IMR-90 (cell line): Measurements from ENCODE around the gene TGM1. TPM values are rescaled to one million over a fixed set of nuclear protein-coding genes. Genes with fewer than 3 reads are reported as not detected.

Experiments used
- ATAC-seq: fragments of 200-7000 bp; cut with Tn5 transposase; 2 replicates; pipeline ENCODE4 v1.9.1; 2020; ENCODE audit warnings: low read depth, mild to moderate bottlenecking, moderate library complexity
- BruUV-seq: library from RNA; stranded (reverse); fragments of 400-500 nt; replicated peaks from 2 replicates; lab custom pipeline; 2021; lab: Mats Ljungman, UMichigan
- CTCF ChIA-PET: fragments of 300-600 bp; formaldehyde crosslinking; extraction: SDS; loops from one replicate; lab custom pipeline; 2021; ENCODE audit warnings: antibody characterized with exemption; lab: Yijun Ruan, JAX
- POLR2A ChIA-PET: fragments of 300-600 bp; sonication (Branson Sonifier 250); formaldehyde crosslinking; loops from one replicate; lab custom pipeline; 2022; ENCODE audit warnings: antibody characterized with exemption; ENCODE audit not compliant: unreplicated experiment; lab: Charles Lee
- DNase-seq: peaks from one replicate; pipeline ENCODE4 v3.0.0; 2013
- H2AFZ ChIP-seq: replicated peaks from 2 replicates; pipeline ENCODE3; 2013; ENCODE audit warnings: low read length, mild to moderate bottlenecking; ENCODE audit not compliant: poor library complexity
- H2AK5ac ChIP-seq: 2 replicates; pipeline ENCODE4 v1.6.1; 2013; ENCODE audit warnings: low read depth, low read length, inconsistent platforms
- H2AK9ac ChIP-seq: replicated peaks from 2 replicates; pipeline ENCODE3; 2013; ENCODE audit warnings: mild to moderate bottlenecking, low read depth, low read length, moderate library complexity; ENCODE audit not compliant: poor library complexity
- H2BK120ac ChIP-seq: 2 replicates; pipeline ENCODE4 v1.6.1; 2013; ENCODE audit warnings: low read depth, low read length, inconsistent platforms
- H2BK15ac ChIP-seq: 3 replicates; pipeline ENCODE4 v1.6.1; 2013; ENCODE audit warnings: low read depth, low read length, inconsistent platforms
- H2BK20ac ChIP-seq: 2 replicates; pipeline ENCODE4 v1.6.1; 2013; ENCODE audit warnings: low read depth, mild to moderate bottlenecking, inconsistent platforms, low read length, moderate library complexity
- H2BK5ac ChIP-seq: 2 replicates; pipeline ENCODE4 v1.6.1; 2013; ENCODE audit warnings: mild to moderate bottlenecking, low read depth, low read length, inconsistent platforms; ENCODE audit not compliant: poor library complexity, severe bottlenecking
- H3K14ac ChIP-seq: replicated peaks from 2 replicates; pipeline ENCODE4 v1.6.1; 2013; ENCODE audit warnings: low read depth, low read length, inconsistent platforms
- H3K18ac ChIP-seq: 2 replicates; pipeline ENCODE4 v1.6.1; 2013; ENCODE audit warnings: low read depth, low read length, control low read depth
- H3K23ac ChIP-seq: 2 replicates; pipeline ENCODE4 v1.6.1; 2013; ENCODE audit warnings: low read depth, low read length, inconsistent platforms
- H3K27ac ChIP-seq: 2 replicates; pipeline ENCODE4 v1.5.1; 2013; ENCODE audit warnings: mild to moderate bottlenecking, control low read depth, low read length; ENCODE audit not compliant: insufficient read depth
- H3K27me3 ChIP-seq: 2 replicates; pipeline ENCODE4 v1.6.1; 2013; ENCODE audit warnings: low read length; ENCODE audit not compliant: control insufficient read depth, insufficient read depth
- H3K36me3 ChIP-seq: 2 replicates; pipeline ENCODE4 v1.6.1; 2013; ENCODE audit warnings: low read length, mixed read lengths; ENCODE audit not compliant: control insufficient read depth, insufficient read depth
- H3K4ac ChIP-seq: 2 replicates; pipeline ENCODE4 v1.6.1; 2013; ENCODE audit warnings: low read depth, low read length, inconsistent platforms
- H3K4me1 ChIP-seq: 2 replicates; pipeline ENCODE4 v1.6.1; 2013; ENCODE audit warnings: low read length, mixed read lengths; ENCODE audit not compliant: control insufficient read depth, insufficient read depth
- H3K4me2 ChIP-seq: 2 replicates; pipeline ENCODE4 v1.6.1; 2013; ENCODE audit warnings: low read depth, mild to moderate bottlenecking, control low read depth, low read length, moderate library complexity
- H3K4me3 ChIP-seq: 2 replicates; pipeline ENCODE4 v1.5.1; 2013; ENCODE audit warnings: low read depth, mild to moderate bottlenecking, control low read depth, low read length, moderate library complexity; ENCODE audit not compliant: insufficient read depth
- H3K56ac ChIP-seq: 2 replicates; pipeline ENCODE4 v1.6.1; 2013; ENCODE audit warnings: low read length, inconsistent platforms; ENCODE audit not compliant: insufficient read depth; ENCODE audit errors: extremely low read depth
- H3K79me1 ChIP-seq, 2 experiments: 2 replicates each; pipeline ENCODE4 v1.6.1; 2013; ENCODE audit warnings: low read length in 2 of 2, inconsistent platforms in 1 of 2, low read depth in 1 of 2
- H3K9ac ChIP-seq: 2 replicates; pipeline ENCODE4 v1.6.1; 2013; ENCODE audit warnings: low read depth, low read length, control low read depth
- H3K9me1 ChIP-seq: 2 replicates; pipeline ENCODE4 v1.6.1; 2013; ENCODE audit warnings: low read length, inconsistent platforms; ENCODE audit not compliant: insufficient read depth
- H3K9me3 ChIP-seq: 2 replicates; pipeline ENCODE4 v1.6.1; 2013; ENCODE audit warnings: low read length; ENCODE audit not compliant: control insufficient read depth, insufficient read depth
- H4K20me1 ChIP-seq: 2 replicates; pipeline ENCODE4 v1.6.1; 2013; ENCODE audit warnings: low read length, inconsistent platforms; ENCODE audit not compliant: insufficient read depth
- H4K5ac ChIP-seq: 2 replicates; pipeline ENCODE4 v1.6.1; 2013; ENCODE audit warnings: mild to moderate bottlenecking, low read depth, low read length, control low read depth
- H4K8ac ChIP-seq, 2 experiments: 2 replicates each; pipeline ENCODE4 v1.6.1; 2013; ENCODE audit warnings: low read depth in 2 of 2, low read length in 2 of 2, control low read depth in 1 of 2, inconsistent platforms in 1 of 2
- H4K91ac ChIP-seq: 2 replicates; pipeline ENCODE4 v1.6.1; 2013; ENCODE audit warnings: low read depth, low read length, inconsistent platforms; ENCODE audit not compliant: insufficient read depth
- CEBPB ChIP-seq: IDR thresholded peaks from 2 replicates; pipeline ENCODE4 v1.6.1; 2012; ENCODE audit warnings: low read depth, low read length, improper control_type of control experiment
- CHD1 ChIP-seq: IDR thresholded peaks from 2 replicates; pipeline ENCODE4 v1.6.1; 2012; ENCODE audit warnings: low read depth, low read length, improper control_type of control experiment
- ELK1 ChIP-seq: fragments of 150-350 bp; IDR thresholded peaks from 2 replicates; pipeline ENCODE4 v1.6.1; 2016; ENCODE audit warnings: low read depth, mild to moderate bottlenecking, low read length, moderate library complexity, borderline replicate concordance
- FOS ChIP-seq: fragments of 150-350 bp; IDR thresholded peaks from 2 replicates; pipeline ENCODE4 v1.6.1; 2016; ENCODE audit warnings: low read depth, low read length
- MAFK ChIP-seq: IDR thresholded peaks from 2 replicates; pipeline ENCODE4 v1.6.1; 2012; ENCODE audit warnings: low read depth, low read length, improper control_type of control experiment
- MAZ ChIP-seq: IDR thresholded peaks from 2 replicates; pipeline ENCODE4 v1.6.1; 2012; ENCODE audit warnings: low read depth, mild to moderate bottlenecking, low read length, improper control_type of control experiment, moderate library complexity, borderline replicate concordance
- MXI1 ChIP-seq: IDR thresholded peaks from 2 replicates; pipeline ENCODE4 v1.6.1; 2012; ENCODE audit warnings: low read depth, mild to moderate bottlenecking, low read length, moderate library complexity, borderline replicate concordance
- RAD21 ChIP-seq: IDR thresholded peaks from 2 replicates; pipeline ENCODE4 v1.6.1; 2012; ENCODE audit warnings: low read length, improper control_type of control experiment
- RCOR1 ChIP-seq: IDR thresholded peaks from 2 replicates; pipeline ENCODE4 v1.6.1; 2012; ENCODE audit warnings: mild to moderate bottlenecking, low read length, improper control_type of control experiment; ENCODE audit not compliant: insufficient replicate concordance
- RFX5 ChIP-seq: IDR thresholded peaks from 2 replicates; pipeline ENCODE4 v1.8.0; 2012; ENCODE audit warnings: low read depth, mild to moderate bottlenecking, low read length, moderate library complexity
- SMC3 ChIP-seq: fragments of 150-350 bp; IDR thresholded peaks from 2 replicates; pipeline ENCODE4 v1.6.1; 2016; ENCODE audit warnings: low read depth, mild to moderate bottlenecking, antibody characterized with exemption, low read length, moderate library complexity
- USF2 ChIP-seq: fragments of 150-350 bp; IDR thresholded peaks from 2 replicates; pipeline ENCODE4 v1.6.1; 2017; ENCODE audit warnings: mild to moderate bottlenecking, antibody characterized with exemption, low read length, low read depth
- WGBS, 2 experiments: methylation state at CpG; one replicate each; pipeline versions ENCODE4 v1.1.5 to v1.1.7; 2013; ENCODE audit warnings: missing lambda C conversion rate in 2 of 2; ENCODE audit not compliant: insufficient read length in 1 of 2; ENCODE audit errors: extremely low coverage in 2 of 2; 5-methylcytosine and 5-hydroxymethylcytosine counted together
- dilution Hi-C: fragments of 300-500 bp; cut with HindIII; formaldehyde crosslinking; loops from one replicate; pipeline ENCODE4 v1.14.3; 2018; ENCODE audit warnings: low sequenced_read_pairs; ENCODE audit not compliant: unreplicated experiment
- in situ Hi-C: fragments of 300-500 bp; cut with MboI; formaldehyde crosslinking; loops from 3 replicates; pipeline ENCODE4 v1.14.3; 2019; ENCODE audit warnings: low sequenced_read_pairs, inconsistent platforms, mixed read lengths
- intact Hi-C: fragments of 100-400 bp; cut with micrococcal nuclease; formaldehyde crosslinking; loops from 2 replicates; pipeline ENCODE4 v1.10.0; 2022
- polyA plus RNA-seq, 3 experiments: library from polyadenylated mRNA; depleted of rRNA; stranded (reverse); fragments of >200 nt; gene quantifications; 2 replicates each; pipeline ENCODE4 v1.2.3, GENCODE V29; 2012; ENCODE audit warnings: low replicate concordance in 1 of 3
- total RNA-seq: library from RNA; depleted of rRNA; stranded (reverse); fragments of >200 nt; gene quantifications from 2 replicates; pipeline ENCODE4 v1.2.3, GENCODE V29; 2012

TGM1 gene
- total and polyA plus RNA-seq, 2 of the 4 experiments (the other 2 are of a cell fraction), result 0.72 to 3.3 TPM

GRCh38 chr14:24293525-24293924 is 30.5 kb upstream of the TGM1 start:
- POLR2A ChIA-PET, result no interaction called here

More at GRCh38 chr14:24293525-24293924, 30.5 kb upstream of the TGM1 start:
- H3K4me1 ChIP-seq, result peaks cover 3% of the 10 kb centered on the region
- H3K4ac ChIP-seq, result no peak overlapping the region
- H4K91ac ChIP-seq, result no peak overlapping the region
- no peak overlapping the region for H2AFZ ChIP-seq
- H3K18ac ChIP-seq, result no peak overlapping the region
- H3K56ac ChIP-seq, result no peak overlapping the region
- intact Hi-C loops, result loop anchor here (10.0 kb wide), 1 partner anchor 309 kb away; the partner anchor contains the start of gene DHRS4L2
- H3K14ac ChIP-seq, result no peak overlapping the region
- no TSS peak for BruUV-seq
- no peaks in the 10 kb centered on the region for H3K27me3 ChIP-seq
- H2BK5ac ChIP-seq, result no peak overlapping the region
- H3K4me3 ChIP-seq, result no peak overlapping the region
- H2BK20ac ChIP-seq, result no peak overlapping the region
- H2BK120ac ChIP-seq, result no peak overlapping the region
- no peaks in the 10 kb centered on the region for H3K9me1 ChIP-seq
- H4K8ac ChIP-seq, result no peak overlapping the region
- in situ Hi-C loops, result no loop called here
- H3K36me3 ChIP-seq, result peaks cover 28% of the 10 kb centered on the region
- DNase-seq (no peak), ATAC-seq (no peak)
- H3K9ac ChIP-seq, result no peak overlapping the region
- H3K4me2 ChIP-seq, result no peak overlapping the region
- H2BK15ac ChIP-seq, result no peak overlapping the region
- H4K20me1 ChIP-seq, result no peaks in the 10 kb centered on the region
- H2AK5ac ChIP-seq, result no peak overlapping the region
- no peak overlapping the region for H3K23ac ChIP-seq
- H4K5ac ChIP-seq, result no peak overlapping the region
- no CpG with 5 or more reads among the region's 2 CpGs for WGBS, 2 experiments
- dilution Hi-C loops, result no loop called here
- H3K27ac ChIP-seq, result no peak overlapping the region
- peaks cover 2 to 15% of the 10 kb centered on the region in 2 experiments; a peak in 2 of 4 replicates for H3K79me1 ChIP-seq
- no peak for TF ChIP-seq MAFK
- no peak for TF ChIP-seq CEBPB
- TF ChIP-seq MAZ, result no peak
- TF ChIP-seq MXI1, result no peak
- no peak for TF ChIP-seq RAD21
- TF ChIP-seq RFX5, result no peak
- TF ChIP-seq RCOR1, result no peak
- no peak for TF ChIP-seq SMC3
- no peak for TF ChIP-seq ELK1
- TF ChIP-seq CHD1, result no peak
- TF ChIP-seq USF2, result no peak
- TF ChIP-seq FOS, result no peak
- CTCF ChIA-PET, result interaction anchor here (2.1 kb wide), 1 partner anchor 14 kb away, joined by 5 read pairs; the partner anchor contains the start of gene CIDEB
- H2AK9ac ChIP-seq, result no peak overlapping the region
- H3K9me3 ChIP-seq, result no peaks in the 10 kb centered on the region
